ENCODE data around the gene MT1X.

MT1X gene

GRCh38 chr16:56645311-56645710, 37.0 kb upstream of the MT1X start:
- Histone ChIP-seq H3K23ac (ENCODE audit: low read length) (no peak overlapping the region), H3K4ac (ENCODE audit: low read depth, low read length) (no peak overlapping the region), H3K27ac (ENCODE audit: low read depth, low read length) (no peak overlapping the region), H3K36me3 (ENCODE audit: control insufficient read depth in 1 of 2, insufficient read depth in 2 of 2, low read length in 2 of 2) (no peaks in the 10 kb centered on the region), H2BK12ac (ENCODE audit: low read length) (no peak overlapping the region), H4K91ac (ENCODE audit: low read depth, low read length) (no peak overlapping the region), H4K12ac (ENCODE audit: low read depth, low read length) (no peak overlapping the region), H2AK5ac (ENCODE audit: low read length) (no peak overlapping the region), H3K79me2 (ENCODE audit: control insufficient read depth, insufficient read depth, low read length, poor library complexity) (no peaks in the 10 kb centered on the region), H2BK120ac (ENCODE audit: insufficient read depth, low read length, poor library complexity) (no peak overlapping the region), H3K4me3 (ENCODE audit: low read depth, low read length) (no peak overlapping the region), H3K4me2 (ENCODE audit: low read length) (no peak overlapping the region), H3K4me1 (ENCODE audit: control insufficient read depth in 1 of 2, insufficient read depth in 2 of 2, low read length in 2 of 2) (peaks cover 0 to 3% of the 10 kb centered on the region in 2 experiments), H2BK5ac (ENCODE audit: low read depth, low read length, poor library complexity) (no peak overlapping the region), H3K9ac (ENCODE audit: low read length) (no peak overlapping the region), H4K8ac (ENCODE audit: low read depth, low read length) (no peak overlapping the region), H3K27me3 (ENCODE audit: insufficient read depth, low read length) (peaks cover 61% of the 10 kb centered on the region), H3K18ac (ENCODE audit: low read length) (no peak overlapping the region), H3K14ac (ENCODE audit: low read length) (no peak overlapping the region), H3K9me3 (ENCODE audit: insufficient read depth, low read depth, low read length) (peaks cover 3% of the 10 kb centered on the region), H3K79me1 (ENCODE audit: low read length) (no peaks in the 10 kb centered on the region), H2AFZ (ENCODE audit: insufficient read depth, low read length, poor library complexity) (no peak overlapping the region)
- WGBS (ENCODE audit: extremely low coverage, insufficient coverage, insufficient read length) = no CpG with 5 or more reads among the region's 1 CpG
- DNase-seq = no peak

DNA sequence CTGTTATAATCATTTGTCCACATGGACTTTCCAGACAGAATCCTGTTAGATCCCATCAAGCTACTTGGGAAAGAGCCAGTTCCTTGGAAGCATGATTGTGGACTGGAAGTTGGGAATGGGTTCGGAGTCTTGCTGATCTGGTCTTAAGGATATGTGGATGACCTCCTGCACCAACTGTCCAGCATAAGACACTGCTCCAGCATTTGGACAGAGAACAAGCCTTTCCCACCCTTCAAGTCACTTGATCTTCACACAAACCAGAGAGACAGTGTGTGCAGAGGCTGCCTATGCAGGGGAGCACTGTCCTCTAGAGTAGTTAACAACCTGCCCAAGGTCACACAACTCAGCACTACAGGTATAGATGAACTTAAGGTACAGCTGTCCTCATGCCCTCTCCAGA, 36.4 kb upstream of the MT1X start:
- WGBS (ENCODE audit: extremely low coverage, insufficient coverage, insufficient read length) = no CpG with 5 or more reads among the region's 1 CpG

GRCh38 chr16:56647641-56648431, 34.4 kb upstream of the MT1X start:
- no peak overlapping the region for H4K8ac ChIP-seq (ENCODE audit: low read depth, low read length)
- no peak overlapping the region for H4K12ac ChIP-seq (ENCODE audit: low read depth, low read length)
- no peaks in the 10 kb centered on the region for H3K79me1 ChIP-seq (ENCODE audit: low read length)
- H2BK12ac ChIP-seq (ENCODE audit: low read length) = no peak overlapping the region
- H2BK120ac ChIP-seq (ENCODE audit: insufficient read depth, low read length, poor library complexity) = no peak overlapping the region
- no peak overlapping the region for H2AFZ ChIP-seq (ENCODE audit: insufficient read depth, low read length, poor library complexity)
- no peak overlapping the region for H3K4ac ChIP-seq (ENCODE audit: low read depth, low read length)
- H3K79me2 ChIP-seq (ENCODE audit: control insufficient read depth, insufficient read depth, low read length, poor library complexity) = no peaks in the 10 kb centered on the region
- peaks cover 0 to 3% of the 10 kb centered on the region in 2 experiments for H3K4me1 ChIP-seq (ENCODE audit: control insufficient read depth in 1 of 2, insufficient read depth in 2 of 2, low read length in 2 of 2)
- no peak overlapping the region for H3K4me2 ChIP-seq (ENCODE audit: low read length)
- no peak overlapping the region for H3K23ac ChIP-seq (ENCODE audit: low read length)
- no peak overlapping the region for H2AK5ac ChIP-seq (ENCODE audit: low read length)
- H2BK5ac ChIP-seq (ENCODE audit: low read depth, low read length, poor library complexity) = no peak overlapping the region
- no peak overlapping the region for H3K27ac ChIP-seq (ENCODE audit: low read depth, low read length)
- H4K91ac ChIP-seq (ENCODE audit: low read depth, low read length) = no peak overlapping the region
- peaks cover 2% of the 10 kb centered on the region for H3K9me3 ChIP-seq (ENCODE audit: insufficient read depth, low read depth, low read length)
- no peak overlapping the region for H3K18ac ChIP-seq (ENCODE audit: low read length)
- peak overlapping the region; percentile 11 for H3K4me3 ChIP-seq (ENCODE audit: low read depth, low read length)
- no CpG with 5 or more reads among the region's 33 CpGs for WGBS (ENCODE audit: extremely low coverage, insufficient coverage, insufficient read length)
- H3K14ac ChIP-seq (ENCODE audit: low read length) = no peak overlapping the region
- H3K27me3 ChIP-seq (ENCODE audit: insufficient read depth, low read length) = peaks cover 45% of the 10 kb centered on the region
- peak overlapping the region; percentile 33 for H3K9ac ChIP-seq (ENCODE audit: low read length)
- DNase-seq = no peak
- H3K36me3 ChIP-seq (ENCODE audit: control insufficient read depth in 1 of 2, insufficient read depth in 2 of 2, low read length in 2 of 2) = no peaks in the 10 kb centered on the region

More for the DNA sequence above, 36.4 kb upstream of the MT1X start:
- Histone ChIP-seq H3K4ac (ENCODE audit: low read depth, low read length) (no peak overlapping the region), H2BK5ac (ENCODE audit: low read depth, low read length, poor library complexity) (no peak overlapping the region), H3K27ac (ENCODE audit: low read depth, low read length) (no peak overlapping the region), H3K36me3 (ENCODE audit: control insufficient read depth in 1 of 2, insufficient read depth in 2 of 2, low read length in 2 of 2) (no peaks in the 10 kb centered on the region), H4K12ac (ENCODE audit: low read depth, low read length) (no peak overlapping the region), H2BK12ac (ENCODE audit: low read length) (no peak overlapping the region), H3K79me1 (ENCODE audit: low read length) (no peaks in the 10 kb centered on the region), H2BK120ac (ENCODE audit: insufficient read depth, low read length, poor library complexity) (no peak overlapping the region), H2AFZ (ENCODE audit: insufficient read depth, low read length, poor library complexity) (no peak overlapping the region), H3K27me3 (ENCODE audit: insufficient read depth, low read length) (peaks cover 56% of the 10 kb centered on the region), H3K9me3 (ENCODE audit: insufficient read depth, low read depth, low read length) (peaks cover 3% of the 10 kb centered on the region), H3K4me1 (ENCODE audit: control insufficient read depth in 1 of 2, insufficient read depth in 2 of 2, low read length in 2 of 2) (peaks cover 0 to 3% of the 10 kb centered on the region in 2 experiments), H3K79me2 (ENCODE audit: control insufficient read depth, insufficient read depth, low read length, poor library complexity) (no peaks in the 10 kb centered on the region), H3K9ac (ENCODE audit: low read length) (no peak overlapping the region), H3K4me2 (ENCODE audit: low read length) (no peak overlapping the region), H2AK5ac (ENCODE audit: low read length) (no peak overlapping the region), H3K4me3 (ENCODE audit: low read depth, low read length) (no peak overlapping the region), H3K14ac (ENCODE audit: low read length) (no peak overlapping the region), H4K8ac (ENCODE audit: low read depth, low read length) (no peak overlapping the region), H3K18ac (ENCODE audit: low read length) (no peak overlapping the region), H3K23ac (ENCODE audit: low read length) (no peak overlapping the region), H4K91ac (ENCODE audit: low read depth, low read length) (no peak overlapping the region)
- DNase-seq = no peak

DNA sequence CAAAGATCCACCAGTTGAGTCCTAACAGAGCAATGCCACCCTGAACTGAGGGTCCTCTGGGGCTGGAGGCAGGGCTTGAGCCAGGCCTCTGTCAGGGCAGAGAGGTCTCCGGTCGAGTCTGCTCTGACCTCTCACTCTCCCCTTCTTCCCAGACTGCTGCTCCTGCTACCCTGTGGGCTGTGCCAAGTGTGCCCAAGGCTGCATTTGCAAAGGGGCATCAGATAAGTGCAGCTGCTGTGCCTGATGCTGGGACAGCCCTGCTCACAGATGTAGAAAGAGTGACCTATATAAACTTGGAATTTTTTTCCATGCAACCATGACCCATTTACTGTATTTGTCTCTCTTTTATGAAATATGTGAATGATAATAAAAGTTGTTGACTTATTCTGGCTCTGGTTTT, 33.0 kb upstream of the MT1X start:
- Histone ChIP-seq H2BK120ac (ENCODE audit: insufficient read depth, low read length, poor library complexity) (no peak overlapping the region), H3K4me2 (ENCODE audit: low read length) (no peak overlapping the region), H3K4ac (ENCODE audit: low read depth, low read length) (no peak overlapping the region), H2AK5ac (ENCODE audit: low read length) (no peak overlapping the region), H3K4me3 (ENCODE audit: low read depth, low read length) (no peak overlapping the region), H3K9me3 (ENCODE audit: insufficient read depth, low read depth, low read length) (no peaks in the 10 kb centered on the region), H3K36me3 (ENCODE audit: control insufficient read depth in 1 of 2, insufficient read depth in 2 of 2, low read length in 2 of 2) (no peaks in the 10 kb centered on the region), H3K18ac (ENCODE audit: low read length) (no peak overlapping the region), H3K79me2 (ENCODE audit: control insufficient read depth, insufficient read depth, low read length, poor library complexity) (no peaks in the 10 kb centered on the region), H2AFZ (ENCODE audit: insufficient read depth, low read length, poor library complexity) (no peak overlapping the region), H3K27me3 (ENCODE audit: insufficient read depth, low read length) (peaks cover 31% of the 10 kb centered on the region), H3K14ac (ENCODE audit: low read length) (no peak overlapping the region), H2BK12ac (ENCODE audit: low read length) (no peak overlapping the region), H3K4me1 (ENCODE audit: control insufficient read depth in 1 of 2, insufficient read depth in 2 of 2, low read length in 2 of 2) (no peaks in the 10 kb centered on the region), H3K79me1 (ENCODE audit: low read length) (no peaks in the 10 kb centered on the region), H3K27ac (ENCODE audit: low read depth, low read length) (no peak overlapping the region), H3K23ac (ENCODE audit: low read length) (no peak overlapping the region), H2BK5ac (ENCODE audit: low read depth, low read length, poor library complexity) (no peak overlapping the region), H3K9ac (ENCODE audit: low read length) (no peak overlapping the region), H4K91ac (ENCODE audit: low read depth, low read length) (no peak overlapping the region), H4K8ac (ENCODE audit: low read depth, low read length) (no peak overlapping the region), H4K12ac (ENCODE audit: low read depth, low read length) (no peak overlapping the region)
- WGBS (ENCODE audit: extremely low coverage, insufficient coverage, insufficient read length) = no CpG with 5 or more reads among the region's 2 CpGs
- DNase-seq = no peak

Data from trophoblast cell (in vitro differentiated cells and primary cell).